NK-92 treated with Interleukin-12 subunit alpha and Interleukin-12 subunit beta, amount 100 ng/mL, for 24 hours (cell line): ENCODE results near the gene ZNF155.

Experiments
- DNase-seq: peaks from one replicate; lab custom pipeline; 2025; lab: John Stamatoyannopoulos, UW

ZNF155 gene

GRCh38 chr19:44003461-44004009, 19.5 kb downstream of the ZNF155 start:
- no peak for DNase-seq

GRCh38 chr19:44005973-44006372, 22.0 kb downstream of the ZNF155 start:
- DNase-seq: no peak

DNA sequence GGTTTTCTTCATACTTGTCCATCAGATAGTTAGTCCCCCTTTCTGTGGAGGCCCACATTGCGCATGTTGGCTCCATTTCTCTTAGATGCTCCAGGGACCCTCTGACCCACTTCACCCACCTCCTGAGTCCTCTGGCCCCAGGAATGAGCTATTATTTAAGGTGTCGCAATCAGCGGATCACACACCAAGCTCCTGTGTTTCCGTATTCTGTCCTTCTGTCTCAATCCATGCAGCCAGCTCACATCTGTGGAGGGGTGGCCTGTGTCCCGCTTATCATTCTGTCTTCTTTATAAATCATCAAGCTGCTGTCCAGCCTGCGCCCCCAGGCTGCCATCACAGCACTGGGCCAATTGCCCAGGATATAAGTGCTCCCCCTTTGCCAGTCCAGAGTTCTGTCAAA, 23.5 kb downstream of the ZNF155 start:
- DNase-seq: no peak

- DNase-seq: no peak
Measured at GRCh38 chr19:44010468-44010867, 26.5 kb downstream of the ZNF155 start.

- DNase-seq: no peak
Measured at GRCh38 chr19:44019498-44019897, 35.5 kb downstream of the ZNF155 start.

DNA sequence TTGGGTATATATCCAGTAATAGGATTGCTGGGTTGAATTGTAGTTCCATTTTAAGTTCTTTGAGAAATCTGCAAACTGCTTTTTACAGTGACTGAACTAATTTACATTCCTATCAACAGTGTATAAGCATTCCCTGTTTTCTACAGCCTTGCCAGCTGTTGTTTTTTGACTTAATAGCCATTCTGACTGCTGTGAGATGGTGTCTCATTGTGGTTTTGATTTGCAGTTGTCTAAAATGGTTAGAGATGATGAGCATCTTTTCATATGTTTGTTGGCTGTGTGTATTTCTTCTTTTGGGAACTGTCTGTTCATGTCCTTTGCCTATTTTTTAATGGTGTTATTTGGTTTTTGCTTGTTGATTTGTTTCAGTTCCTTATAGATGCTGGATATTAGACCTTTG, 37.2 kb downstream of the ZNF155 start:
- DNase-seq: no peak

- no peak for DNase-seq
Measured at GRCh38 chr19:44024900-44025216, 40.9 kb downstream of the ZNF155 start.

DNA sequence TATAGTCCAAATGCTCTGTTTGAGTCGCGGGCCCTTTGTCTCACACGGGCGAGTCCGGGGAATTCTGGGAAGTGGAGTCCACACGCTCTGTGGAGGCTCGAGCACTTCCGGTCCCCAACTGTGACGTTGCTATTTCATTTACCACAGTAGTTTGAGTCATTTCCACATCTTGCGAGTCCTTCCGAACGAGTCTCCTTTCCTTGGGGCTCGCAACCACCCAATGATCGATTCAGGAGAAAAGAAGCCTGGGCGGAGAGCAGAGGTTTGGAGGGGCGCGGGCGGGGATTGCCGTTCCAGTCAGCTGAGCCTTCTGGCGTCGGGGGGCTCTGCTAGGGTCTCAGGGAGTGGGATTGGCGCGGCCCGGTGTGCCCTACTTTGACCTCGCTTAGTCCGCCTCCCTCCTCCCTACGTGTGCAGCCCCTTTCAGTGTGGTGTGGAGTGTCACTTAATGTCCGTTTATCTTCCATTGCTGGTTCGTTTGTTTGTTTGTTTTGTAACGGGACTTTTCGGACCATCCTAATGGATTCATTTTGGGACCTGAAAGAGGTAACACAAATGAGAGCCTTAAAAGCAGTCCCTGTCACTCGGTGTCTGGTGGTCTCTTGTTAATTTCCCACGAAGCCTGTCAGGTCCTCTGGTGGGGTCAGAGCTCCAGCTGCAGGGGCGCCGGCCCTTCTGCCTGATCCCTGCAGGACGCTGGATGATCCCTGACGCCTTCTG, 41.4 kb downstream of the ZNF155 start, which contains the start of gene ZNF222:
Gene ZNF222, plus strand, starts transcription at position 163 of the 720 bp plus-strand sequence. Its CDS starts 58 bp downstream, at position 221.
- DNase-seq: peak; percentile 13

DNA sequence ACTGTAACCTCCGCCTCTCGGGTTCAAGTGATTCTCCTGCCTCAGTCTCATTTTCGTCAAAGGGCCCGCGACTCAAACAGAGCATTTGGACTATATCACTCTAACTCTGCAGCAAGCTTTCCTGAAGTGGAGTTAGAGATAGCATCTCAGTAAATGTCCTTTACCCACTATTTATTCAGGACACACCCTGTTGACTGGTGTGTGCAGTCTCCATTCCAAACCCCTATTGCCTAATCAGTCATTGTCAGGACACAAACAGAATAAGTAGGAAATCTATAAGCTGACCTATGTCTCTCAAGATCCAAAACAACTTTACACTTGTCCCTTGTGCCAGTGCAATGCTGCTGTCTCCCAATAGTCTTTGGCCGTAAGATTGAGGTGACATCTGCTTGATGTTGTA, 42.6 kb downstream of the ZNF155 start:
- DNase-seq: no peak

DNA sequence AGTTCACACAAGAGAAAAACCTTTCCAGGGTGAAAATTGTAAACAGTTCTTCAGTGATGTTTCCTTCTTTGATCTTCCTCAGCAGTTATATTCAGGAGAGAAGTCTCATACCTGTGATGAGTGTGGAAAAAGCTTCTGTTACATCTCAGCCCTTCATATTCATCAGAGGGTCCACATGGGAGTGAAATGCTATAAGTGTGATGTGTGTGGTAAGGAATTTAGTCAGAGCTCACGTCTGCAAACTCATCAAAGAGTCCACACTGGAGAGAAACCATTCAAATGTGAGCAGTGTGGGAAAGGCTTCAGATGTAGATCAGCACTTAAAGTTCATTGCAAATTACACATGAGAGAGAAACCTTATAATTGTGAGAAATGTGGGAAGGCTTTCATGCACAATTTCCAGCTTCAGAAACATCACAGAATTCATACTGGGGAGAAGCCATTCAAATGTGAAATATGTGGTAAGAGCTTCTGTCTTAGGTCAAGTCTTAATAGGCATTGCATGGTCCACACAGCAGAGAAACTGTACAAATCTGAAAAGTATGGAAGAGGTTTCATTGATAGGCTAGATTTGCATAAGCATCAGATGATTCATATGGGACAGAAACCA, 48.1 kb downstream of the ZNF155 start:
- DNase-seq: no peak

GRCh38 chr19:44042147-44042546, 58.2 kb downstream of the ZNF155 start:
- DNase-seq: no peak
